Endothelial cell (in vitro differentiated cells): ENCODE results near the gene PPY. TPM values are rescaled to one million over a fixed set of nuclear protein-coding genes. Genes with fewer than 3 reads are reported as not detected.

Source experiments
- DNase-seq: peaks from one replicate; pipeline ENCODE4 v3.0.0; 2021; ENCODE audit warnings: low spot score
- H3K27ac Mint-ChIP-seq: one replicate; pipeline ENCODE4 v1.8.0; 2021; ENCODE audit warnings: mixed read lengths, inconsistent platforms; ENCODE audit not compliant: unreplicated experiment
- H3K27me3 Mint-ChIP-seq: one replicate; pipeline ENCODE4 v1.8.0; 2021; ENCODE audit warnings: mild to moderate bottlenecking, moderate library complexity, mixed read lengths, inconsistent platforms; ENCODE audit not compliant: unreplicated experiment
- H3K36me3 Mint-ChIP-seq: one replicate; pipeline ENCODE4 v1.8.0; 2021; ENCODE audit warnings: mild to moderate bottlenecking, low read depth, mixed read lengths, inconsistent platforms; ENCODE audit not compliant: unreplicated experiment
- H3K4me1 Mint-ChIP-seq: one replicate; pipeline ENCODE4 v1.8.0; 2021; ENCODE audit warnings: mild to moderate bottlenecking, mixed read lengths, inconsistent platforms; ENCODE audit not compliant: unreplicated experiment
- H3K4me3 Mint-ChIP-seq: one replicate; pipeline ENCODE4 v1.8.0; 2021; ENCODE audit warnings: mild to moderate bottlenecking, mixed read lengths, inconsistent platforms; ENCODE audit not compliant: unreplicated experiment
- H3K9me3 Mint-ChIP-seq: one replicate; pipeline ENCODE4 v1.8.0; 2021; ENCODE audit warnings: mixed read lengths, inconsistent platforms; ENCODE audit not compliant: unreplicated experiment
- total RNA-seq: library from RNA; stranded (reverse); fragmentation: NEBNext Ultra II Directional; extraction: Animal tissue kit (Norgen Biotek cat#: 25700); gene quantifications from one replicate; pipeline ENCODE4 v1.2.1, GENCODE V29; 2021; ENCODE audit not compliant: unreplicated experiment
- TF ChIP-seq, protein P1 (sequence below): fragments of 200-600 bp; sonication (generic); IDR thresholded peaks from one replicate; pipeline ENCODE4 v1.5.0; 2021; ENCODE audit warnings: antibody characterized with exemption; ENCODE audit not compliant: unreplicated experiment

The PPY gene
- total RNA-seq, 1 donor from 2014 or later = not detected

DNA sequence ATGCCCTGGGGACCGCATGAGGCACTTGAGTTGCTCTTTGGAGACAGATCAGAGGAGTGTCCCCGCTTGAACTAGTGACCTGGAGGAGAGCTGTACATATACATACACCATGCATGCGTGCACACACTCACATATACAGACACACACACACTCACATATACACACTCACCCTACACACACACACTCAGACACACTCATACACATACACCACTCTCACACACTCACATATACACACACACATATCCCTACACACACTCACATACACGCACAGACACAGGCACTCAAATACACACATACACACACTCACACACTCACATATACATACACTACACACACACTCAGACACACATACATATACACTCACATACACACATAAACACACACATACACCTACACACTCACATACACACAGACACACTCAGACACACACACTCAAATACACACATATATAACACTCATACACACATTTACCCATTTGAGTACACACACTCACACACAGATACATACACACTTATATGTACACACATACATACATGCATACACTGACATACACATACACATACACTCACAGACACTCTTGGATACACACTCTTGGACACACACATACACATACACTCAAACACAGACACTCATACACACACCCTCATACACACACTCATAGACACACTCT, 29.5 kb downstream of the PPY start:
- no peaks in the 10 kb centered on the region for H3K36me3 Mint-ChIP-seq
- H3K27ac Mint-ChIP-seq = no peak overlapping the region
- peaks cover 6% of the 10 kb centered on the region for H3K27me3 Mint-ChIP-seq
- H3K4me3 Mint-ChIP-seq = no peak overlapping the region
- peaks cover 3% of the 10 kb centered on the region for H3K4me1 Mint-ChIP-seq
- no peak for DNase-seq
- H3K9me3 Mint-ChIP-seq = no peaks in the 10 kb centered on the region
- TF ChIP-seq, protein P1, sequence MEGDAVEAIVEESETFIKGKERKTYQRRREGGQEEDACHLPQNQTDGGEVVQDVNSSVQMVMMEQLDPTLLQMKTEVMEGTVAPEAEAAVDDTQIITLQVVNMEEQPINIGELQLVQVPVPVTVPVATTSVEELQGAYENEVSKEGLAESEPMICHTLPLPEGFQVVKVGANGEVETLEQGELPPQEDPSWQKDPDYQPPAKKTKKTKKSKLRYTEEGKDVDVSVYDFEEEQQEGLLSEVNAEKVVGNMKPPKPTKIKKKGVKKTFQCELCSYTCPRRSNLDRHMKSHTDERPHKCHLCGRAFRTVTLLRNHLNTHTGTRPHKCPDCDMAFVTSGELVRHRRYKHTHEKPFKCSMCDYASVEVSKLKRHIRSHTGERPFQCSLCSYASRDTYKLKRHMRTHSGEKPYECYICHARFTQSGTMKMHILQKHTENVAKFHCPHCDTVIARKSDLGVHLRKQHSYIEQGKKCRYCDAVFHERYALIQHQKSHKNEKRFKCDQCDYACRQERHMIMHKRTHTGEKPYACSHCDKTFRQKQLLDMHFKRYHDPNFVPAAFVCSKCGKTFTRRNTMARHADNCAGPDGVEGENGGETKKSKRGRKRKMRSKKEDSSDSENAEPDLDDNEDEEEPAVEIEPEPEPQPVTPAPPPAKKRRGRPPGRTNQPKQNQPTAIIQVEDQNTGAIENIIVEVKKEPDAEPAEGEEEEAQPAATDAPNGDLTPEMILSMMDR = no peak

DNA sequence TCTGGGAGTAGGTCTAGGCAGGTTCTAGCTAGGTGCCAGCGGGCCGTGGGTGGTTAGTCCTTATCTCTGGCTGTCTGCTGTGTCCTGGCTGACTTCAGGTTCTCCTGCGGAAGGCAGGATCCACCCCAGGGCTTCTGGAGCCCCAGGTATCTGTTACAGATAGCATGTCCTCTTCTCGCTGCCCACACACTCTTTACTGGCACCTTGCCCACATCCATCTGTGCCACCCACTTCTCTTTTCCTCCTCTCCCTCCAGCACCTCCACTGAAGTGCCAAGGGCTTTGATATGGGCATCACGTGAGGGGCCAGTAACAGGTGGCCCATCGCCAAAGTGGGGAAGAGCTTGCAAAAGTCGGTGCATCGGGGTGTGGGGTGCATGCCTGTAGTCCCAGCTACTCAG, 30.4 kb downstream of the PPY start:
- H3K27me3 Mint-ChIP-seq = peaks cover 5% of the 10 kb centered on the region
- H3K36me3 Mint-ChIP-seq = no peaks in the 10 kb centered on the region
- H3K9me3 Mint-ChIP-seq = no peaks in the 10 kb centered on the region
- no peak overlapping the region for H3K27ac Mint-ChIP-seq
- H3K4me3 Mint-ChIP-seq = no peak overlapping the region
- DNase-seq = no peak
- H3K4me1 Mint-ChIP-seq = peaks cover 3% of the 10 kb centered on the region
- TF ChIP-seq, protein P1 = no peak

- Mint-ChIP-seq H3K4me1 (peaks cover 3% of the 10 kb centered on the region), H3K27me3 (peaks cover 9% of the 10 kb centered on the region), H3K4me3 (no peak overlapping the region), H3K9me3 (no peaks in the 10 kb centered on the region), H3K36me3 (no peaks in the 10 kb centered on the region), H3K27ac (no peak overlapping the region)
- TF ChIP-seq, protein P1 = no peak
- DNase-seq = no peak
Observed at GRCh38 chr17:43909537-43910231, 32.6 kb downstream of the PPY start.

DNA sequence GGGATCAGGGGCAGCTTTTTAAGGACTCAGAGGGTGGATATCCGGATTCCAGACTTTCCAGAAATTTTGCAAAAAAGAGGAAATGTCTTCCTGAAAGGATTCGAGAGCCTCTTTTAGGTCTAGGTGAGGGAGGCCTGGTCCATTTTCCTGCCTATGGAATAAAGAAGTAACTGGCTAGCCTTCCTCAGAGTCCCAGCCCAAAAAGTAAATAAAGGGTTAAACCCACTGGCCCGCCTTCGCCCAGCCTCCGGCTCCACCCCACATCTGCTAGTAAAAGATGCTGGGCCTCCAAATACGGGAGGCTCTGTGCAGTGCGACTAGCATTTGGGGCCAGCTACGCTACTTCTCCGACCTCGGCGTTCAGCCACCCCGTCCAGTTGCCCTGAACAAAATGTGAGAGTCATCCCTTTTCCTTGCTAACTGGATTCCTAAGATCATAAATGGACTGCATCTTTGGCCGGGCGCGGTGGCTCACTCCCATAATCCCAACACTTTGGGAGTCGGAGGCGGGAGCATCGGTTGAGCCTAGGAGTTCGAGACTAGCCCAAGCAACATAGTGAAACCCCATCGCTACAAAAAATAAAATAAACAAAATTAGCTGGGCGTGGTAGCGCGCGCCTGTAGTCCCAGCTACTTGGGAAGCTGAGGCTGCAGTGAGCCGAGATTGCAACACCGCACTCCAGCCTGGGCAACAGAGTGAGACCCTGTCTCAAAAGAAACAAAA, 34.1 kb downstream of the PPY start:
- Mint-ChIP-seq H3K36me3 (no peaks in the 10 kb centered on the region), H3K27ac (peak overlapping the region; percentile 70), H3K4me1 (peaks cover 3% of the 10 kb centered on the region), H3K27me3 (peaks cover 11% of the 10 kb centered on the region), H3K9me3 (no peaks in the 10 kb centered on the region), H3K4me3 (peak overlapping the region; percentile 77)
- TF ChIP-seq, protein P1 = no peak
- peak; percentile 53 for DNase-seq
